ENCODE data around the gene PCDH15.

DNA sequence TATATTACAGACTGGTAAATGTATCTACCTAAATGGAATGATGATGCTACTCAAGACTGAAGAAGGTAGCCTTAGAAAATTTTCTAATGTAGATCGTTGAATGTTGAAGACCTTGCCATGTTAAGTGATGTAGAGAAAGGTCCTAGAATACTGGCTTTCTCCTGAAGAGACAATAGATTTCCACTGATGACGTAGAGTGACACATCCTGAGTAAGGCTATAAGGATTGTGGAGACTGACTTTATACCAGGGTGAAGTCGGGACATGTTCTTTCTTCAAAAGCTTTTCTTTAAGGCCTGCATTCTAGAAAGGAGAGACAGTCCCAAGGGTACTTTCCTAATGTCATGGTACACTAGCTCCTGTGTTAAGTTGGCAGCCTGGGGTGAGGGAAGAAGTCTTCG, 58.6 kb downstream of the PCDH15 start:
- TF ChIP-seq TAF1 (IDR thresholded peaks at IDR 0.05; ENCODE audit: control insufficient read depth, extremely low read depth, insufficient read depth, low read length, severe bottlenecking) (no peak), LCOR (CRISPR knock-in tag; IDR thresholded peaks at IDR 0.05) (no peak), CHD1 (IDR thresholded peaks at IDR 0.05; ENCODE audit: low read length) (no peak), ZKSCAN1 (IDR thresholded peaks at IDR 0.05; ENCODE audit: low read depth, low read length) (no peak)
- TF ChIP-seq, protein P1, sequence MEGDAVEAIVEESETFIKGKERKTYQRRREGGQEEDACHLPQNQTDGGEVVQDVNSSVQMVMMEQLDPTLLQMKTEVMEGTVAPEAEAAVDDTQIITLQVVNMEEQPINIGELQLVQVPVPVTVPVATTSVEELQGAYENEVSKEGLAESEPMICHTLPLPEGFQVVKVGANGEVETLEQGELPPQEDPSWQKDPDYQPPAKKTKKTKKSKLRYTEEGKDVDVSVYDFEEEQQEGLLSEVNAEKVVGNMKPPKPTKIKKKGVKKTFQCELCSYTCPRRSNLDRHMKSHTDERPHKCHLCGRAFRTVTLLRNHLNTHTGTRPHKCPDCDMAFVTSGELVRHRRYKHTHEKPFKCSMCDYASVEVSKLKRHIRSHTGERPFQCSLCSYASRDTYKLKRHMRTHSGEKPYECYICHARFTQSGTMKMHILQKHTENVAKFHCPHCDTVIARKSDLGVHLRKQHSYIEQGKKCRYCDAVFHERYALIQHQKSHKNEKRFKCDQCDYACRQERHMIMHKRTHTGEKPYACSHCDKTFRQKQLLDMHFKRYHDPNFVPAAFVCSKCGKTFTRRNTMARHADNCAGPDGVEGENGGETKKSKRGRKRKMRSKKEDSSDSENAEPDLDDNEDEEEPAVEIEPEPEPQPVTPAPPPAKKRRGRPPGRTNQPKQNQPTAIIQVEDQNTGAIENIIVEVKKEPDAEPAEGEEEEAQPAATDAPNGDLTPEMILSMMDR (IDR thresholded peaks at IDR 0.05 in 2 of 3, conservative IDR thresholded peaks at IDR 0.05 in 1 of 3; ENCODE audit: insufficient read depth in 2 of 3, low read depth in 1 of 3, low read length in 3 of 3), result no peak

All from K562 (cell line).